NCI-H1436 treated with DMSO at 0.1 percent for 48 hours (cell line): ENCODE data around the gene XPNPEP1.
A peak's percentile ranks its signal among the peaks of the same experiment; 100 is the strongest.
"Not testable (repeated sequence)": the region's sequence is repeated elsewhere in the genome, so short reads cannot be mapped to it uniquely, and the experiment has no call there.

Source experiments
- DNase-seq: peaks from one replicate; lab custom pipeline; 2025; lab: John Stamatoyannopoulos, UW

The XPNPEP1 gene

GRCh38 chr10:109924087-109924486, 776 bp upstream of the XPNPEP1 start:
- DNase-seq = no peak

GRCh38 chr10:109922358-109922975, 844 bp downstream of the XPNPEP1 start:
- DNase-seq = no peak

- DNase-seq = no peak
These were observed 3.3 kb downstream of the XPNPEP1 start for GRCh38 chr10:109920016-109920415.

GRCh38 chr10:109919220-109919619, 4.1 kb downstream of the XPNPEP1 start:
- DNase-seq = no peak

GRCh38 chr10:109918707-109919106, 4.6 kb downstream of the XPNPEP1 start:
- not testable (repeated sequence) for DNase-seq

GRCh38 chr10:109915566-109915965, 7.7 kb downstream of the XPNPEP1 start:
- DNase-seq = no peak

GRCh38 chr10:109914966-109915365, 8.3 kb downstream of the XPNPEP1 start:
- DNase-seq = no peak

GRCh38 chr10:109913306-109913892, 9.9 kb downstream of the XPNPEP1 start:
- DNase-seq = no peak

GRCh38 chr10:109912335-109913281, 10.7 kb downstream of the XPNPEP1 start:
- DNase-seq = peak; percentile 48

GRCh38 chr10:109911903-109912302, 11.4 kb downstream of the XPNPEP1 start:
- no peak for DNase-seq

GRCh38 chr10:109906316-109906715, 17.0 kb downstream of the XPNPEP1 start:
- DNase-seq = no peak

- no peak for DNase-seq
These were observed 18.9 kb downstream of the XPNPEP1 start for GRCh38 chr10:109904397-109904796.

GRCh38 chr10:109902992-109903947, 20.0 kb downstream of the XPNPEP1 start:
- no peak for DNase-seq

- no peak for DNase-seq
These were observed 23.7 kb downstream of the XPNPEP1 start for GRCh38 chr10:109899356-109900331.

GRCh38 chr10:109898666-109899355, 24.5 kb downstream of the XPNPEP1 start:
- DNase-seq = no peak

GRCh38 chr10:109898007-109898406, 25.3 kb downstream of the XPNPEP1 start:
- no peak for DNase-seq

- DNase-seq = no peak
These were observed 27.5 kb downstream of the XPNPEP1 start for GRCh38 chr10:109895848-109896247.

GRCh38 chr10:109895095-109895818, 28.1 kb downstream of the XPNPEP1 start:
- DNase-seq = no peak

- DNase-seq = no peak
These were observed 28.8 kb downstream of the XPNPEP1 start for GRCh38 chr10:109894516-109894915.
